NOMO-1 treated with dmso at 0.1 percent for 144 hours (cell line): ENCODE measurements around the gene GAREM1.

Experiments
- DNase-seq: peaks from one replicate; lab custom pipeline; 2025; ENCODE audit not compliant: unreplicated experiment; lab: John Stamatoyannopoulos, UW

GAREM1 gene

DNA sequence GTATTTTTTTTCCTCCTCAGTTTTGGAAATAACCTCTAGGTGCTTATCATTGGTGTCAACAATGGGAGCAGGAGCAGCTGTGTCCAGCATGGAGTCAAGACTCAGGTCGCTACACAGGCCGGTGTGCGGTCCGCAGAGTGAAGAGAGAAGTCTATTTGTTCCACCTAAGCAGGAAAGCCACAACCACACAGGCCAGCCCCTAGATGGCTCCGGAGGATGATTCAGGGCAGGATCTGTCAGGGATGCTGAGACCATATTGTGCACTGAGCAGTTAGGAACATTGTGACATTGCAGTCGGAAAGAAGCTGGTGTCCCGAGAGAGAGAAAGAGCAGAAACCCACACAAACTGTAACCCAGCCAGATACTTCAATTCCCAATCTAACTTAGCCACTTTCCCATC, 136.9 kb downstream of the GAREM1 start:
- no peak for DNase-seq

DNA sequence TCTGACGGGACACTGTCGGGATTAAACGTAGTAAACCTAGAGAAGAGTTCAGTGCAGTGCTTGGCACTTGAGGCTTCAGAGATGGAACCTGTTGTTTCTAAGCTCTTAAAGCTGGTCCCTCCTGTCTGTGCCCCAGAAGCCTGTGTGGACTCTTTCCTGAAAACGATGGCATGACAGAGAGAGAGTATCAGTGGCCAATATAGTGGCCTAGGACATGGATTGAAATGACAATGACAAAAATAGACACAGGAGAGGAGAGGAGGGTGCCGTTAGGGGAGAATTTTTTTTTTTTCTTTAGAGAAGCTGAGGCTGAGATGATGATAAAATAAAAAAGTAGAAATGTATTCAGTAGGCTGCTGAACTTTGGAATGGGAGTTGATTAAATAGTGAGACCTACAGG, 138.0 kb downstream of the GAREM1 start:
- no peak for DNase-seq

DNA sequence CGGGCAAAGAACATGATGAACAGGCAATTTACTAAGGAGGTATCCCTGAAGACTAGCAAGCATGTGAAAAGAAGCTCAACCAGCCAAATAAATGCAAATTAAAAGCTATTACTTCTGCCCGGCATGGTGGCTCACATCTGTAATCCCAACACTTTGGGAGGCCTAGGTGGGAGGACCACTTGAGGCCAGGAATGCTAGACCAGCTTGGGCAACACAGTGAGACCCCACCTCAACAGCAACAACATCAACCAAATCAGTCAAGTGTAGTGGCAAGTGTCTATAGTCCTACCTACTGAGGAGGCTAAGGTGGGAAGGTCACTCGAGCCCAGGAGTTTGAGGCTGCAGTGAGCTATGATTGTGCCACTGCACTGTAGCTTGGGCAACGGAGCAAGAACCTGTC, 141.7 kb downstream of the GAREM1 start:
- no peak for DNase-seq

DNA sequence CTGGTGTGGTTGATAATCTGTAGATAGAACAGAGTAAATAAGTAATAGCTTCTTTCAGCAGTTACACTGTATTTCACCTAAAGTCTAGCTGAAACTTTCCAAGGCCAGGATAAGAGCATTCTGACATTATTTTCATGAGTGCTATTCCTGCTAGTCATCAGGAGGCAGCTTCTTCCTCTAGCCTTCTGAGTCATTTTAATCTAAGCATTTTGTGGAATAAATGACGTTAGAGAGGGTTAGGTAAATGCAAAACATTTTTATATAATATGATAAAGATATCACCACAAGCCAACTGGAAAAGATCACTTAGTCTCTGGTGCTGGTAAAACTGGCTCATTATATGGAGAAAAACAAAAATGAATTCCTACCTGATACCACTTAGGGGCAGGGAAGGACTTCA, 142.3 kb downstream of the GAREM1 start:
- DNase-seq, result no peak

DNA sequence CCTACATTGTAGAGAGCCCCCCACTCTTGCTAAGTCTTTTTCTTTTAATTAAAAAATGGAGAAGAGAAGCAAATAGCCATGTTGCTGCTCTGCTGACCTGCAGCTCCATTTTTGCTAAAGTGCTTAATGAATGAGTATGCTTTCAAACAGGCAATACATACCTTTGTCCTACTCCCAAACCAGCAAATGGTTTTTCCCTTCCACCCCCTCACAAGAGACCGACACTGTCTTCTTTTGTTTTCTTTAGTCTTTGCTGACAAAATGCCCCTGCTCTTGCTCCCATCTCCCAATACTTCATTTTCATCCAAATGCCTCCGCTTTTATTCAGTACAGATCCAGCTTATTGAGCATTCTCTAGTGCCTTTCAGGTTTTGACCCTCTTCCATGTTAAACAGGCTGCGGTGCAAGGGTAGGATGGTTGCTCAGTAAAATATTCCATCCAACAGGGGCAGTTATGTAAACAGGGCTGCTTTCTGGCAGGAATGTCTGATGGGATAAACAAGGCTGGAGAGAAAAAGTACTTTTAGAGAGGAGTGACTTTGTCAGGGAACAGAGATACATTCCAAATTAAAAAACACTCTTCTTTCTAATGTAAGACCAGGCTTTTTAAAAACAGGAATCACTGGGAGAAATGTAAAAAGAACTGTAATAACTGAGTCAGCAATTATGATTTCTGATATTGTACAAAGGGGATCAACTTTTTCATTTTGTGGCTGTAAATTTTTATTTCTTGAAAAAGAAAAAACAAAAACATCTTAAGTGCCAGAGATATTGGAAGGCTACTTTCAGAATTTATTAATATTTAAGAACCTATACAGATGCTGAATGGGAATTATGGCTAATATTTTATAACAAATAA, 144.0 kb downstream of the GAREM1 start:
- DNase-seq, result no peak

DNA sequence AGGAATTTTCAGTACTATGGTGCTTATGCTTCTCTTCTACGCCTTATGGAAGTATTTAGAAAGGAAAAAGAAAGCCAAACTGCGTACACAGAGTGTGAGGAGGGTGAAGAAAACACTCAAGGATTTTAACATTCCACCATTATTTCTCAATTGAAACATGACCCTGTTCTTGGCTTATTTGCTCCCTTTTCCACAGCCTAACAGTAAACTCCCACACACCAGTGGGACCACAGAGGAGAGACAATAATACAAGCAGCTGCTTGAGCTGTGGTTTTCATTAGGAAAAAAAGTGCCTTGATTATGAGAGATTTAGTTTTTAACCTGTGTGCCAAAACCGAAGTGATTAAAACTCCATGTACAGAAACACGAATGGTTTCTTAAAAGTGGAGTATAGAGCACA, 146.5 kb downstream of the GAREM1 start:
- DNase-seq, result no peak

DNA sequence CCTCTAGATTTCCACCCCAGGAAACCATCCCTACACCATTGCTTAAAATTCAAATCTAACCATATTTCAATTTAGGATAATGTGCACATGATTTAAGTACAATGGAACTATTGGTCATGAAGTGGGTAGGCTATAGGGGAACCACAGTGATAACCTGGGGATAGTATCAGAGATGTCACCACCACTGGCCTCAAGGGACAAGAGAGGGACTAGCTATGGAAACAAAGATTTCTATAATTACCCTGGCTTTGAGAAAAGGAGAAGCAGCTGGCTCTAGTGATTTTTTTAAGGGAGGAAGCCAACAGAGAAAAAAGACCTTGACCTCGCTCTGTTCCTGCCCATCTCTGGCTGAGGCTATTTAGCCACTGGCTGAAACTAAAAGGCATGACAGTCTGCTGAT, 148.9 kb downstream of the GAREM1 start:
- peak; percentile 3 for DNase-seq

DNA sequence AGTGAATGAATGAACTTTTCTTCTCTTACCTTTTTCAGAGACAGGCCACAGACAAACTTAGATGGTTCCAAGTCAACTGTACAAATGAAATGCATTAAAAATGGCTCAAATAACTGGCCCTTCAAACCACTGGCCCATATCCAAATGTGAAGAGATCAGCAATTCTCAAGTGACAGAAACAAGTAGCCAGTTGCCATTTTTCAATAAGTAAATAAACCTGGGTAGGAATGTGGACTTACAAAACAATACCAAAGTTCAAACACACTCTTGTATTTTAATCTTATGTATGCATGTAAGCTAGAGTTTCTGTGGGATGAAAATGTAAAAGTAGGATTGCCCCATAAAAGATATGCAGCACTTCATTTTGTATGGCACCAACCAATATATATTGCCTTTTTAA, 151.6 kb downstream of the GAREM1 start:
- no peak for DNase-seq

DNA sequence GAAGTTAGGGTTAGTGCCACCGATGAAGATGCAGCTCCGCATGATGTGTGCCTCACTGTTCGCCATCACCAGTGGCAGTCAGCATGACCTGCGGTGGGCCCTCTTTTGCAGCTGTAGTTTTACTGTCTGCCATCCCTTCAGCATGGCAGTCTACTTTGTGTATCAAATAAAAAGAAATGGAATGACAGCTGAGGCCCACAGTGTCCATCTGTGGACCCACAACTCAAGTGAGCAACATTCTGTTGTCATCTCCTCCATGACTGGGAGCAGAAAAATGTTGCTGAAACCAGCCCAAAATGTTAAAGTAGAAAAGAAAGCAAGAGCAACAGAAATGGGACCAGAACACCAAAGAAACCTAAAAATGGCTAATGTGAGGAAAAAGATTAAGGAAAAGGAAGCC, 152.1 kb downstream of the GAREM1 start:
- DNase-seq, result no peak

DNA sequence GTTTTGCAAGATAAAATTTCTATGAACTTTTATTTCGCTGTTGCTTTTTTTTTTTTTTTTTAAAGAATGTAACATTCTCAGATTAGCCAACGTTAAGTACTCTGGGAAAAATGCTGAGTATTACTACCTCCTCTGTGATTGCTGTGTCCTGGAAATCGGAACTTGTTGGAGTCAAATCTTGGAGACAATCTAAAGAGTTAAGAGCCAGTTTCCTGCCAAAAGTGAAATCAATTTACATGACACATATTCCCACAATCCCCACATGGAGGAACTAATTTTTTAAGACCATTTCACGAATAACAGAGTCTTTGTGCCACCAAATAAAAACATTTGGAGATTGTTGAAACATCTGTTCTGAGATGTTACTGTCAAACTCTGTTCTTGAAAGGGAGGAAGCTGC, 153.0 kb downstream of the GAREM1 start:
- no peak for DNase-seq

DNA sequence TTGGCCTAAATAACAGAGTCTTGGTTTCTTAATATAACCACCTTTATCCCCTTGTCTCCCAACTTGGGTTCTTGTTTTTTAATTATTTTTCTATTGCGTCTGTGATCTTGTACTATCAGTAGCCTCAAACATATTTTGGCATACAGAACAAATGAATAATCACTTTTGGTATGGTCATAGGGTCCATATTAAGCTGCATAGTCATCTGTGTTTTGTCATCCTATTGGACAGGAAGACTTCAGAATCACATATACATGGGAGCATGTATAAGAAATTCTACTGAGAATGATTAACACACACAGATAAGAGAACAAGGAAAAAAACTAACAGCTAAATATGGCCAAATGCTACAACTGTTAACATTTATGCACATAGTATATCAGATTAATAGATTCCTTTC, 154.8 kb downstream of the GAREM1 start:
- no peak for DNase-seq

DNA sequence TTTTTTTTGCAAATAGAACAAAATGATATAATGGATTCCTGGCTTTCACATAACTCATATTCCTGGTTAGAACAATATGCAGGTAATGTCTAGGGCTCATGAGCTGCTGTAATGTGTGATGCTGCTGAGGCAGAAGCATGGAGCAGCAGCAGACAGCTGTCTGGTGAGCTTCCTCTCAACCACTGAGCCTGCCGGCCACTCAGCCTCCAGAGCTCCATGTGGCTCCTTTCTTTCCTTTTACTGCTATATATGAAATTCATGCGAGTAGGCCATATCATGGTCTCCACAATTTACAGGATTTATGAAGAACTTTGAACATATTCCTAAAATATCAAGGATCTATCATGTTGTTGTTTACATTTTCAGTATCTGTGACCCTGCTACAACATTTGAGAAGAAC, 159.9 kb downstream of the GAREM1 start:
- no peak for DNase-seq

DNA sequence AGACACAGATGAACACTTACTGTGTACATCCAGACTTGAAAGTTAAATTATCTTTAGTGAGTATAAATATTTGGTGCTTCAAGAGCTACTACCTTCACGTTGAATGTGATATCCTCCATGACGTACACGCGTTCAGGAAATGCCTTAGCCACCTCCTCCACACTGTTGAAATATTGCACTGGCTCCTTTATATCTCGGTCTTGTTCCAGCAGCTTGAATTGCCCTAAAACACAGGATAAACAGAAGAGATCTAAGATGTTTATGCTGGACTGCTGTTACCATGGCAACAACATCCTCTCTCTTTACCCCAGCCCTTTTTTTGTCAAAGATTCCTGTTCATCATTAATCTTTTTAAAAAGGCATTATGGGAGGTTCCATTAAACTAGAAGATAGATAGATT, 160.6 kb downstream of the GAREM1 start:
- no peak for DNase-seq

DNA sequence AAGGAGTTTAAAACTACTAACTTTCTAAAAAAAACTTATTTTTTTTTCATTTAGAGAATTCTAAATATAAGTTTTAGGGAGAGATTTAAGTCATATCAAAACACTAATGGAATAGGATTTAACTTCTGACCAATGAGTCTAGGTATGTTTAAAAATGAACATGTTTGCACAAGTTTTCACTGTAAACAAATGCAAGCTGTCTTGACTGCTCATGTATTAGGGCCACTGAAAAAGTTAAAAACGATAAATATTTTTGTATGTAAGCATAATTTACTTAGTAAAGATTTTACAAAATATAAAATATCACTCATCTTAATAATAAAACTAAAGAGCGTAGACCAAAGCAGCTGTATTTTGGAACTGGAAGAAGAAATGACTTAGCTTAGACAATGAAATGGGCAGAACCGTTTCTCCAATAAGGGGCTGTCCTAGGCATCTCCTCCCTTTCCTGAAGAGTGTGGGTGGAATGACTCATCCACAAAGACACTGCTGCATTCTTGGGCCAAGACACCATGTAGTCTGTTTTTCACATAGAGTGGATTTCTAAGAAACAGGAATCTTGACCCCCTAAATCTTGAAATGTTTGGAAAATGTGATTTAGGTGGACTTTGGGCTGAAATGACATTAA, 162.1 kb downstream of the GAREM1 start:
- no peak for DNase-seq

DNA sequence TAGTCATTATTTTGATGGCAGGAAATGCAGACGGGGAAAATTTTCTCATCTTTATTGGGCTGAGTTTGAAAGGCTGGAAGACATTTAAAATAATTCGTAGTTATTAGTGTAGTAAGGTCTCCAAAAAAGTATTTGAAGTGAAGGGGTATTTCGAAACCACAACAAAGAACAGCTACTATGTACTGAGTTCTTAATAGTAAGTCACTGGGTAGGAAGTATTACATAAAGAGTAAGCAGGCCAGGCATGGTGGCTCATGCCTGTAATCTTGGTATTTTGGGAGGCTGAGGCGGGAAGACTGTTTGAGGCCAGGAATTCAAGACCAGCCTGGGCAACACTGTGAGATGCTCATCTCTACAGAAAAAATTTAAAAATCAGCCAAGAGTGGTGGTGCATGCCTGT, 167.3 kb downstream of the GAREM1 start:
- no peak for DNase-seq

DNA sequence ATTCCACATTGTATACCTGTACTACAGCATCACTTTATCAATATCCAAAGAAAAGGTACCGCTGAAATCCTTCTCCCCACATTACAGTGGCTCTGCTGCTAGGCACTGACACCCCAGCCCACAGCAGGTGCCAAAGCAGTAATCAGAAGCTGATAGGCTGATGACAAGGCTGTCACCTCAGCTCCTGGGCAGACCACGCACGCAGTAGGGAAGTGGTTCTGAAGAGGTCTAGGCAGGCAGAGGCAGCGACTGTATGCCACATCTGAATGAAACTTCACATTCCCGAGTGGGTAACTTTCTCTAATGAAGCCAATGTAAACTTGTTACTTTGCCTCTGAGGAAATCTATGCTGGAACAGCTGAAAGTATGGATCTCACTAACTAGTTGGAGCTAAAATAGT, 167.9 kb downstream of the GAREM1 start:
- DNase-seq, result no peak

DNA sequence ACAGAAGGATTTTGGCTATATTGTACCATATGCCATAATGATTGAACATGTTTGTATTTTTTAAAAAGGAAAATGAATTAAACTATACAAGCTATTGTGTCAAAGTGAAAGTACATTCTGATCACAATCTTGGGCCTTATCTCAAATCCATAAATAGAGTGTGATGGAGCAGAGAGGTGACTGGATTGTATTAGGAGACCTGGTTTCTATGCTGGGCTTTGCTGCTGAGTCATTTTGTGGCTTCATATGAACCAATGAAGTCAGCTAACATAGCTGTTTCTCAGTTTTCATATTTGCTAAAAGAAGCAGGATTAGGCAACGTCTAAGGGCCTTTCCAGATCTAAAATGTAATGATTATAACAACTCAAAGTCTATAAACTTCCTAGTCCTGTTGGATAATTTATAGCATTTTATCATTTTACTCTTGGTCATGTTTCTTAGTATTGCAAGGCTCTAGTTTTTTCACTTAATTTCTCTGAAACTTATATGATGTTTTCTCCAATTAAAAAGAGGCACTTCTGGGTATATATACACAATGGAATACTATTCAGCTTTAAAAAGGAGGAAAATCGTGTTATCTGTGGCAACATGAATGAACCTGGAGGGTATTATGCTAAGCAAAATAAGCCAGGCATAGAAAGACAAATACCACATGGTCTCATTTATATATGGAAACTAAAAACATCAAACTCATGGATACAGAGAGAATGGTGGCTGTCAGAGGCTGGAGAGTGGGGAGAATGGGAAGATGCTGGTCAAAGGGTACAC, 168.5 kb downstream of the GAREM1 start:
- DNase-seq, result no peak

DNA sequence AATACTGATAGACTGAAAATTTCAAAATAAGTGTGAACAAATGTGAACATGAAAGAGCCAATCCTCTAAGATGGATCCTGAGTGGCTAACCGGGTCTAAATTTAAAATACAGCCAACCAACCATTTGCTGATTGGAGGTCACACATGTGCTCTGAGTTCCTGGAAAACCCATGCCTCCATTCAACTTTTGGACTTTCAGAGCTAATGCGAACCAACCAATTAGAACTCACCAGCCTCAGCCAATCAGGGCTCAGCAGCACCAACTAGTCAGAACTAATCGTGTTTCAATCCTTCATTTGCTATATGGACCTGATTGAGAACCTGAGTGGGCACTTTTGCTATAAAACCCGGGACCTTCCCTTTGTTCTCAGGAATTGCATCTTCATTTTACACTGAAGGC, 169.3 kb downstream of the GAREM1 start:
- DNase-seq, result no peak

DNA sequence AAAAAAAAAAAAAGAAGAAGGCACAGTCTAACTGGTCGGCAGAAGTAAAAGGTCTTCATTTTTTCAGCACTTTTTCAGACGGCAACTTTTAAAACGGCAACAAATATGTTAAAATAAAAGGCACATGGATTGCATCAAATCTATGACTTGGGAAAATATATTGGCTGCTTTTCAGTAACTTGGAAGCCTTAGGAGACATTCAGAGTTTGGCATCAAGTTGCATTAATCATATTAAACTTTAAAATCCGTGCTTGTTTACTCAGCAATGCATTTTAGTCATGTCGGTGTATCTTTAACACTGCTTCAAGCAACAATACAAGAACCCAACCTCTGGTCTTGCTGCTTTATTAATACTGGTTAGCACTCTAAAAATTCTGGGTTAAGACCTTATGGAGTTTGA, 169.8 kb downstream of the GAREM1 start:
- DNase-seq, result no peak

DNA sequence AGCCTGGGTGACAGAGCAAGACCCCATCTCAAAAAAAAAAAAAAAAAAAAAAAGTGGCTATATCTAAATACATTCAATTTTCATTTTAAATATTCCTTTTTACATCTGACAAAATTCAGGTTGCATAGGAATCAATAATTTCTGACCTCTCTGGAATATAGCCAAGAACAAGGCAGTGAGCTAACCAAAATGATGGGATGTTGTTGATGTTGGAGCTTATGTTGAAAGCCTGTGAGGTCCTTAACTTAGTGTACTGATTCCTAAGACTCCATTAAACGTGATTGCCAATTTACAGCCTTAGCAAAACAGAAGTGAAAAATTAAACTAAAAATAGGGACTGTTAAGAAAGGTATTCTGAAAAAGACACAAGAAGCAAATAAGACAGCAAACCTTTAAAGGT, 171.2 kb downstream of the GAREM1 start:
- no peak for DNase-seq

DNA sequence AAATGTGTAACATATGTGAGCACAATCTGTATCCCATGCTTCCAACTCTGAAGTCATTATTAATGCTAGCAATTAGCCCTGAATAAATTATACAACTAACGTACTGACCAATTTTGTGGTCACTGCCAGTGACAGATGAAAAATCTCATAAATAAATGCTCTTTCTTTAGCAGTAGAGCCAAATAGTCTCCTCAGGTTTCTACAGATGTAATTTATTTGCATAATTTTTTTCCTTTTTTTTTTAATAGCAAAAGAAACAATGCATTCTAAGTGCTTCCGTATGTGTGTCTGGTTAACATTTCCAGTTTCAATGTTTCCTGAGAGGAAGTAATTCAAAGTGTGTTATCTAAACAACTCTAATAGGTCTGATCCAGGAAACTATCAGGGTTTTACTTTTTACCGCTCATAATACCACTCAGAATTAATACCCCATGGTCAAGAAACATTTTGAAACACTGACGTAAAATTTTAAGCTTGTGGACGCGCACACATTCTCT, 172.5 kb downstream of the GAREM1 start:
- no peak for DNase-seq
